Neural cell (in vitro differentiated cells): ENCODE measurements around the gene CA12. TPM values are rescaled to one million over a fixed set of nuclear protein-coding genes. Genes with fewer than 3 reads are reported as not detected.

Source experiments
- H2AFZ ChIP-seq: fragments of 200-600, 300-800 bp; sonication (generic), shearing (Covaris generic); 2 replicates; pipeline ENCODE4 v1.6.0; 2014; ENCODE audit warnings: low read depth, mild to moderate bottlenecking, antibody characterized with exemption, low read length, moderate library complexity
- H3F3A ChIP-seq: fragments of 200-600 bp; shearing (Covaris generic); 2 replicates; pipeline ENCODE4 v1.6.1; 2016; ENCODE audit warnings: mild to moderate bottlenecking, moderate library complexity, mixed read lengths, antibody characterized with exemption, low read length; ENCODE audit not compliant: insufficient read depth, poor library complexity, severe bottlenecking
- H3K27ac ChIP-seq: fragments of 200-600, 300-800 bp; sonication (generic), shearing (Covaris generic); 2 replicates; pipeline ENCODE4 v1.5.1; 2014; ENCODE audit warnings: mild to moderate bottlenecking, low read length, moderate library complexity
- H3K27me3 ChIP-seq: fragments of 300-800, 200-600 bp; sonication (generic), shearing (Covaris generic); 2 replicates; pipeline ENCODE4 v1.6.0; 2014; ENCODE audit warnings: mild to moderate bottlenecking, low read depth, low read length, moderate library complexity; ENCODE audit not compliant: insufficient read depth
- H3K36me3 ChIP-seq: fragments of 300-800, 200-600 bp; sonication (generic), shearing (Covaris generic); 2 replicates; pipeline ENCODE4 v1.5.1; 2014; ENCODE audit warnings: mild to moderate bottlenecking, antibody characterized with exemption, low read length, moderate library complexity; ENCODE audit not compliant: insufficient read depth
- H3K4me2 ChIP-seq: fragments of 300-800, 200-600 bp; sonication (generic), shearing (Covaris generic); 2 replicates; pipeline ENCODE4 v1.6.0; 2014; ENCODE audit warnings: mild to moderate bottlenecking, low read length
- H3K4me3 ChIP-seq: fragments of 300-800, 200-600 bp; sonication (generic), shearing (Covaris generic); 2 replicates; pipeline ENCODE4 v1.5.1; 2014; ENCODE audit warnings: mild to moderate bottlenecking, low read length, moderate library complexity
- H3K79me2 ChIP-seq: fragments of 200-600 bp; shearing (Covaris generic); replicated peaks from 2 replicates; pipeline ENCODE4 v1.6.0; 2014; ENCODE audit warnings: mild to moderate bottlenecking, low read length, moderate library complexity; ENCODE audit not compliant: insufficient read depth
- H3K9ac ChIP-seq: fragments of 300-800, 200-600 bp; sonication (generic), shearing (Covaris generic); 2 replicates; pipeline ENCODE4 v1.6.1; 2016; ENCODE audit warnings: mild to moderate bottlenecking, low read length, mixed read lengths
- H3K9me2 ChIP-seq: fragments of 200-600 bp; shearing (Covaris generic); 2 replicates; pipeline ENCODE4 v1.6.1; 2016; ENCODE audit warnings: mild to moderate bottlenecking, low read length, mixed read lengths; ENCODE audit not compliant: insufficient read depth
- H3K9me3 ChIP-seq: fragments of 200-600, 300-800 bp; sonication (generic), shearing (Covaris generic); 2 replicates; pipeline ENCODE4 v1.6.1; 2016; ENCODE audit warnings: mild to moderate bottlenecking, mixed run types, low read length, moderate library complexity, mixed read lengths
- H4K20me1 ChIP-seq: fragments of 200-600 bp; shearing (Covaris generic); 2 replicates; pipeline ENCODE4 v1.6.1; 2016; ENCODE audit warnings: mild to moderate bottlenecking, mixed run types; ENCODE audit not compliant: insufficient read depth
- EP300 ChIP-seq: fragments of 450-650 bp; conservative IDR thresholded peaks from 2 replicates; pipeline ENCODE4 v1.6.1; 2014; ENCODE audit warnings: antibody characterized with exemption, mild to moderate bottlenecking, moderate library complexity; ENCODE audit not compliant: poor library complexity, severe bottlenecking
- EZH2 ChIP-seq: fragments of 200-600, 300-800 bp; shearing (Covaris generic), sonication (generic); IDR thresholded peaks from 2 replicates; pipeline ENCODE4 v1.6.1; 2014; ENCODE audit warnings: antibody characterized with exemption, low read length, borderline replicate concordance, mild to moderate bottlenecking; ENCODE audit not compliant: insufficient read depth, poor library complexity, severe bottlenecking
- MXI1 ChIP-seq: fragments of 450-650 bp; conservative IDR thresholded peaks from 2 replicates; pipeline ENCODE4 v1.6.1; 2014; ENCODE audit warnings: antibody characterized with exemption, mild to moderate bottlenecking; ENCODE audit not compliant: poor library complexity, severe bottlenecking
- POLR2AphosphoS5 ChIP-seq: IDR thresholded peaks from 2 replicates; pipeline ENCODE4 v1.6.1; 2012
- RAD21 ChIP-seq: fragments of 450-650 bp; conservative IDR thresholded peaks from 2 replicates; pipeline ENCODE4 v1.6.1; 2014; ENCODE audit warnings: antibody characterized with exemption, mild to moderate bottlenecking, moderate library complexity
- SMC3 ChIP-seq: fragments of 450-650 bp; conservative IDR thresholded peaks from 2 replicates; pipeline ENCODE4 v1.6.1; 2014; ENCODE audit warnings: antibody characterized with exemption, mild to moderate bottlenecking, moderate library complexity; ENCODE audit not compliant: poor library complexity
- TAF1 ChIP-seq: IDR thresholded peaks from 2 replicates; pipeline ENCODE4 v1.6.1; 2012; ENCODE audit warnings: low read depth
- polyA plus RNA-seq: library from polyadenylated mRNA; depleted of rRNA; stranded (reverse); fragments of >200 nt; gene quantifications from 2 replicates; pipeline ENCODE4 v1.2.3, GENCODE V29; 2014
- TF ChIP-seq, protein P1 (sequence below): fragments of 450-650 bp; IDR thresholded peaks from 2 replicates; pipeline ENCODE4 v1.5.1; 2014; ENCODE audit warnings: antibody characterized with exemption, mild to moderate bottlenecking, moderate library complexity; ENCODE audit not compliant: poor library complexity, severe bottlenecking
- TF ChIP-seq, protein P2 (sequence below): IDR thresholded peaks from 2 replicates; pipeline ENCODE4 v1.6.1; 2012; ENCODE audit warnings: borderline replicate concordance

Gene CA12
- polyA plus RNA-seq, 1 donor from 2014 or later, result 0.11 TPM

DNA sequence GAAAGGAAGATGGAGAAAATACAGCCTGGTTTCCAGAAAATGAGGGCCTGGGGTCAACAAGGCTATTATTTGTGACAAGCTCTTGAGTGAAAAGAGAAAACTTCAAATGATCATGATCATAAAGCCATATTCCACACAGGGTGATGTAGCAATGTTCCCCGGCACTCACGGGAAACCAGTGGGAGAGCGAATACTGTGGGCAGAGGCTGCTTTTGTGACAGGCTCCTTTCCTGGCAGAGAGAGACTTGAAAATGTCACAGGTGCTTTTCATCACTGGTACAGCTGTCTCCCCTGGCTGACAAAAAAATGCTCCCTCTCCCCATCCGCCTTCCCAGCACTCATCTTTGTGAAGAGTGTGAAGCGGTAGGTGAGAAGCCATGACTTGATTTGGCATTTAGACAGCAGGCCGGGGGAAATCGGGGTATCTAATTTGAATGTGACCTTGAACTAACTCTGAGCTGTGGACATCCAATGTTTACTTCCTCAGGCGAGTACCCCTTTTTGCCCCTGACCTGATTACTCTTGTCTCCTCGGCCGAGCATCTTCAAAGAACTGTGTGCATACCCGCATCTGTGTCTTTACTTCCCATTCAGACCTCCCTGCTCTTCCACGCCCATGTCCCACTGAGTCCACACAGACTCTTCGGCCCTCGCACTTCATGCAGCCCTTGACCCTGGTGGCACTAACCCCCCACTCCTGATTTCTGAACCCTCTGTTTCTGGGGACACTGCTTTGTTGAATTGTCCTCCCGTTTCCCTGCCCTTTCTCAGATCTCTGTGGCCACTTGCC is 23.2 kb downstream of the CA12 start:
- Histone ChIP-seq H3K9me2 (no peaks in the 10 kb centered on the region), H3K79me2 (no peaks in the 10 kb centered on the region), H3K36me3 (no peaks in the 10 kb centered on the region), H3K4me2 (no peak overlapping the region), H4K20me1 (no peaks in the 10 kb centered on the region), H3K9ac (no peak overlapping the region), H3K9me3 (no peaks in the 10 kb centered on the region), H3K4me3 (no peak overlapping the region), H3F3A (no peaks in the 10 kb centered on the region), H3K27me3 (no peaks in the 10 kb centered on the region), H3K27ac (no peak overlapping the region), H2AFZ (no peak overlapping the region)
- TF ChIP-seq, protein P1, sequence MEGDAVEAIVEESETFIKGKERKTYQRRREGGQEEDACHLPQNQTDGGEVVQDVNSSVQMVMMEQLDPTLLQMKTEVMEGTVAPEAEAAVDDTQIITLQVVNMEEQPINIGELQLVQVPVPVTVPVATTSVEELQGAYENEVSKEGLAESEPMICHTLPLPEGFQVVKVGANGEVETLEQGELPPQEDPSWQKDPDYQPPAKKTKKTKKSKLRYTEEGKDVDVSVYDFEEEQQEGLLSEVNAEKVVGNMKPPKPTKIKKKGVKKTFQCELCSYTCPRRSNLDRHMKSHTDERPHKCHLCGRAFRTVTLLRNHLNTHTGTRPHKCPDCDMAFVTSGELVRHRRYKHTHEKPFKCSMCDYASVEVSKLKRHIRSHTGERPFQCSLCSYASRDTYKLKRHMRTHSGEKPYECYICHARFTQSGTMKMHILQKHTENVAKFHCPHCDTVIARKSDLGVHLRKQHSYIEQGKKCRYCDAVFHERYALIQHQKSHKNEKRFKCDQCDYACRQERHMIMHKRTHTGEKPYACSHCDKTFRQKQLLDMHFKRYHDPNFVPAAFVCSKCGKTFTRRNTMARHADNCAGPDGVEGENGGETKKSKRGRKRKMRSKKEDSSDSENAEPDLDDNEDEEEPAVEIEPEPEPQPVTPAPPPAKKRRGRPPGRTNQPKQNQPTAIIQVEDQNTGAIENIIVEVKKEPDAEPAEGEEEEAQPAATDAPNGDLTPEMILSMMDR, result no peak
- TF ChIP-seq RAD21 (no peak), SMC3 (no peak), POLR2AphosphoS5 (no peak), EZH2 (no peak), TAF1 (no peak), EP300 (no peak), MXI1 (no peak)
- TF ChIP-seq, protein P2, sequence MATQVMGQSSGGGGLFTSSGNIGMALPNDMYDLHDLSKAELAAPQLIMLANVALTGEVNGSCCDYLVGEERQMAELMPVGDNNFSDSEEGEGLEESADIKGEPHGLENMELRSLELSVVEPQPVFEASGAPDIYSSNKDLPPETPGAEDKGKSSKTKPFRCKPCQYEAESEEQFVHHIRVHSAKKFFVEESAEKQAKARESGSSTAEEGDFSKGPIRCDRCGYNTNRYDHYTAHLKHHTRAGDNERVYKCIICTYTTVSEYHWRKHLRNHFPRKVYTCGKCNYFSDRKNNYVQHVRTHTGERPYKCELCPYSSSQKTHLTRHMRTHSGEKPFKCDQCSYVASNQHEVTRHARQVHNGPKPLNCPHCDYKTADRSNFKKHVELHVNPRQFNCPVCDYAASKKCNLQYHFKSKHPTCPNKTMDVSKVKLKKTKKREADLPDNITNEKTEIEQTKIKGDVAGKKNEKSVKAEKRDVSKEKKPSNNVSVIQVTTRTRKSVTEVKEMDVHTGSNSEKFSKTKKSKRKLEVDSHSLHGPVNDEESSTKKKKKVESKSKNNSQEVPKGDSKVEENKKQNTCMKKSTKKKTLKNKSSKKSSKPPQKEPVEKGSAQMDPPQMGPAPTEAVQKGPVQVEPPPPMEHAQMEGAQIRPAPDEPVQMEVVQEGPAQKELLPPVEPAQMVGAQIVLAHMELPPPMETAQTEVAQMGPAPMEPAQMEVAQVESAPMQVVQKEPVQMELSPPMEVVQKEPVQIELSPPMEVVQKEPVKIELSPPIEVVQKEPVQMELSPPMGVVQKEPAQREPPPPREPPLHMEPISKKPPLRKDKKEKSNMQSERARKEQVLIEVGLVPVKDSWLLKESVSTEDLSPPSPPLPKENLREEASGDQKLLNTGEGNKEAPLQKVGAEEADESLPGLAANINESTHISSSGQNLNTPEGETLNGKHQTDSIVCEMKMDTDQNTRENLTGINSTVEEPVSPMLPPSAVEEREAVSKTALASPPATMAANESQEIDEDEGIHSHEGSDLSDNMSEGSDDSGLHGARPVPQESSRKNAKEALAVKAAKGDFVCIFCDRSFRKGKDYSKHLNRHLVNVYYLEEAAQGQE, result no peak

DNA sequence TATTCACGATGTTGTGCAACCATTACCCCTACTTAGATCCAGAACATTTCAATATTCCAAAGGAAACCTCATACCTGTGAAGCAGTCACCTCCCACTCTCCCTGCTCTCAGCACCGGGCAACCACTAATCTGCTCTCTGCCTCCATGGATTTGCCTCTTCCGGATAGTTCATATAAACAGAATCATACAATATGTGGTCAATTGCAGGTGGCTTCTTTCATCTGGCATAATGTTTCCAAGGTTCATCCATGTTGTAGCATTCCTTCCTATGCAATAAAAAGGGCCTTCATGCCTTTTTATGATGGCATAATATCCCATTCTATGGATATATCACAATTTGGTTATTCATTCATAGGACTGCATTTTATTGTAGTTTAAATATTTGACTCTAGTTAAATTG is 23.9 kb downstream of the CA12 start:
- no peak for TF ChIP-seq EZH2
- TF ChIP-seq MXI1, result no peak
- no peak for TF ChIP-seq EP300
- TF ChIP-seq, protein P2, result no peak
- TF ChIP-seq RAD21, result no peak
- no peak for TF ChIP-seq POLR2AphosphoS5
- TF ChIP-seq SMC3, result no peak
- TF ChIP-seq, protein P1, result no peak
- TF ChIP-seq TAF1, result no peak
- no peaks in the 10 kb centered on the region for H4K20me1 ChIP-seq
- H2AFZ ChIP-seq, result no peak overlapping the region
- H3K9me2 ChIP-seq, result no peaks in the 10 kb centered on the region
- H3K27ac ChIP-seq, result no peak overlapping the region
- H3K9ac ChIP-seq, result no peak overlapping the region
- no peaks in the 10 kb centered on the region for H3F3A ChIP-seq
- no peaks in the 10 kb centered on the region for H3K79me2 ChIP-seq
- no peaks in the 10 kb centered on the region for H3K27me3 ChIP-seq
- no peaks in the 10 kb centered on the region for H3K9me3 ChIP-seq
- H3K36me3 ChIP-seq, result no peaks in the 10 kb centered on the region
- H3K4me3 ChIP-seq, result no peak overlapping the region
- no peak overlapping the region for H3K4me2 ChIP-seq
